Karpas-422 (cell line): ENCODE results near the gene MACROH2A1. TPM values are rescaled to one million over a fixed set of nuclear protein-coding genes. Genes with fewer than 3 reads are reported as not detected.

Experiments used
- DNase-seq: peaks from one replicate; pipeline ENCODE4 v3.0.0-alpha.2; 2015
- H2AFZ ChIP-seq: fragments of 200-600 bp; sonication (generic); 2 replicates; pipeline ENCODE4 v1.6.1; 2014; ENCODE audit warnings: antibody characterized with exemption, low read length, mixed read lengths
- H3K27ac ChIP-seq: fragments of 200-600 bp; sonication (generic); 2 replicates; pipeline ENCODE4 v1.5.1; 2014; ENCODE audit warnings: mild to moderate bottlenecking, low read length, moderate library complexity
- H3K27me3 ChIP-seq: fragments of 200-600 bp; sonication (generic); 2 replicates; pipeline ENCODE4 v1.6.1; 2014; ENCODE audit warnings: low read length, mixed read lengths
- H3K36me3 ChIP-seq: fragments of 200-600 bp; sonication (generic); 2 replicates; pipeline ENCODE4 v1.6.1; 2014; ENCODE audit warnings: low read length, mixed read lengths; ENCODE audit not compliant: insufficient read depth
- H3K4me1 ChIP-seq: fragments of 200-600 bp; sonication (generic); 2 replicates; pipeline ENCODE4 v1.6.1; 2014; ENCODE audit warnings: mild to moderate bottlenecking, low read length, mixed read lengths
- H3K4me2 ChIP-seq: fragments of 200-600 bp; sonication (generic); 2 replicates; pipeline ENCODE4 v1.6.1; 2014; ENCODE audit warnings: low read length, low read depth, mild to moderate bottlenecking; ENCODE audit not compliant: poor library complexity, severe bottlenecking
- H3K4me3 ChIP-seq: fragments of 200-600 bp; sonication (generic); 2 replicates; pipeline ENCODE4 v1.5.1; 2014; ENCODE audit warnings: mild to moderate bottlenecking, antibody characterized with exemption, low read length, mixed read lengths
- H3K79me2 ChIP-seq: fragments of 200-600 bp; sonication (generic); 2 replicates; pipeline ENCODE4 v1.6.1; 2014; ENCODE audit warnings: mild to moderate bottlenecking, low read length, mixed read lengths
- H3K9ac ChIP-seq: fragments of 200-600 bp; sonication (generic); 2 replicates; pipeline ENCODE4 v1.6.0; 2014; ENCODE audit warnings: low read length
- H3K9me2 ChIP-seq: fragments of 200-600 bp; sonication (generic), shearing (Covaris generic); replicated peaks from 2 replicates; pipeline ENCODE4 v1.6.0; 2014; ENCODE audit warnings: mild to moderate bottlenecking, low read length, moderate library complexity; ENCODE audit not compliant: insufficient read depth
- H3K9me3 ChIP-seq: fragments of 300-700, 200-600 bp; sonication (generic); 2 replicates; pipeline ENCODE4 v1.6.1; 2014; ENCODE audit warnings: low read length, mixed read lengths
- H4K20me1 ChIP-seq: fragments of 200-600 bp; sonication (generic); 2 replicates; pipeline ENCODE4 v1.6.1; 2014; ENCODE audit warnings: mild to moderate bottlenecking, antibody characterized with exemption, low read length, low read depth; ENCODE audit not compliant: insufficient read depth
- total RNA-seq: library from RNA; depleted of rRNA; stranded (reverse); fragments of >200 nt; shearing (Covaris generic); gene quantifications from 2 replicates; pipeline ENCODE4 v1.2.3, GENCODE V29; 2014; ENCODE audit warnings: low replicate concordance

MACROH2A1 gene
- total RNA-seq, 1 experiment from 2014 or later = 160 TPM

DNA sequence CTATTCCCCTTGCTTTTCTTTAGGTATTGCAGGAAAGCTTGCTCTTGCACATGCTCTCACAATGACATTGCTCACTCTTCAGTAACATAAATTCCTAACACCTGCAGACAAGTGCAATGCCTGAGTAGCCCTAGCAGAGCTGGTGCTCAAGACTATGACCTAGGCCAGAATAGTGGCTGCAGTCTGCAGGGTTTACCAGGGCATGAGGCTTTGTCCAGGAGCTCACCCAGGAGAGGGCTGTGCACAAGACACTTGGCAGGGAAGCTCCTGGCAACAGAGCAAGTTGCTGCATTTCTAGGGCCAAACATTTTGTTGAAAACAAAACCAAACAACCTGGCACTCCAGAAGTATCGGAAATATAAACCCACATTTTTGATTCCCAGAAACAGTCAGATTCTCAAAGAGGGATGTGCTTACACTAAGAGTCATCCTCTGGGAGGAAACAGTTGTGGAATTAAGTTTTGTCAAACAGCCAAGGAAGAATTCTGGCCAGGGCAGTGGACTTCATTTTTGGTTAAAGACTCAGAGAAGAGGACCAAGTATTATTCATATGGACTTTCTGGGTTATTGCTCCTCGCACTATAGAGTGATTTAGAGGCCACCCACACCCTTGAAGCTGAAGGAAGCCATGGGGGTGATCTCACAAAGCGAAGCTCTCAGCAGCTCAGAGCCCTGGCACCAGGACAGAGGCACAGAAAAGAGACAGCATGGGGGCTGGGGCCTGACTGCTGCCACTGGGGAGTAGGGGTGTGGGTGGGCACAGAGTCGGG, 44.9 kb downstream of the MACROH2A1 start:
- H3K9me3 ChIP-seq = no peaks in the 10 kb centered on the region
- H3K9ac ChIP-seq = no peak overlapping the region
- H3K4me1 ChIP-seq = no peaks in the 10 kb centered on the region; the same call in 1 of the 2 replicates
- no peak overlapping the region for H3K27ac ChIP-seq
- no peak overlapping the region for H2AFZ ChIP-seq
- H3K79me2 ChIP-seq = peaks cover 7% of the 10 kb centered on the region; the same call in 1 of the 2 replicates
- no peak overlapping the region for H3K4me3 ChIP-seq
- no peaks in the 10 kb centered on the region for H4K20me1 ChIP-seq
- H3K4me2 ChIP-seq = no peak overlapping the region
- H3K27me3 ChIP-seq = no peaks in the 10 kb centered on the region
- DNase-seq = no peak
- peaks cover 25% of the 10 kb centered on the region; the same call in 1 of the 2 replicates for H3K36me3 ChIP-seq
- H3K9me2 ChIP-seq = no peaks in the 10 kb centered on the region

DNA sequence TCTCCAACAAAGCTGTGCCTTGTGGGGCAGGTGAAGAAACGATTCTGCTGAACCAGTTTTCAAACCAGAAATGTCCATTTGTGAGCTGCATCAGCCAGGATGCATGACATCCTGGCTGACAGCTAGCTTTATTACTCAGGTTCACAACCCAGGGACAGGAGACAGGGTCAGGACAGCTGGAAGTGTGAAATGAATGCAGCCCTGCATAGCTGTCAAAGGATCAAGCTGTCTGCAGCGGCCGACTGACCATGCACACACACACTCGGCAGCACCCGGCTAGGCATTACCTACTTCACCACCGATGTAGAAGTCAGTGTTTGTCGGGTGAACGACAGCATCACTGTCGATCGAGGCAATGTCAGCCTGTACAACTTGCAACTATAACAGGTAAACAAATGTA, 48.5 kb downstream of the MACROH2A1 start:
- Histone ChIP-seq H3K36me3 (peaks cover 22% of the 10 kb centered on the region), H3K9ac (no peak overlapping the region), H3K79me2 (peaks cover 18% of the 10 kb centered on the region), H3K27me3 (no peaks in the 10 kb centered on the region), H3K4me2 (no peak overlapping the region), H4K20me1 (no peaks in the 10 kb centered on the region), H2AFZ (no peak overlapping the region), H3K9me3 (no peaks in the 10 kb centered on the region), H3K9me2 (no peaks in the 10 kb centered on the region), H3K27ac (no peak overlapping the region), H3K4me1 (peaks cover 34% of the 10 kb centered on the region), H3K4me3 (no peak overlapping the region)
- DNase-seq = no peak

DNA sequence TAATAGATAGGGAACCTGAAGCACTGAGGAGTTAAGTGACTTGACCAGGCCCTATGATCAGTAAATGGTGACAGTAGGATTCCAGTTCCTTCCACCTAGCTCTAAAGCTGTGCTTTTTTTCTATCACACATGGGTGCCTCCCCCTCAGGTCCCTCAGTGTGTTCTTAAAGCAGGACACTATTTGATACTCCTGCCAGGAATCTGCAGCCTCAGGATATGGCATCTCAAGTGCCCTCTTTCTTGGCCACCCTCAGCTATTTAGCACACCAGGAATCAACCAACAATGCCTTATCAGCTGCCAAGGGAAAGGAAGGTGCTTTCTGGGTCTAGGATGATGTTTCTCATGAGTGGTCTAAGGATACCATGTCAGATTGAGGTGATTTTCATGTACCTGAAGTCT, 49.1 kb downstream of the MACROH2A1 start:
- H3K79me2 ChIP-seq = peaks cover 18% of the 10 kb centered on the region
- H3K4me2 ChIP-seq = no peak overlapping the region
- H3K9me3 ChIP-seq = no peaks in the 10 kb centered on the region
- no peaks in the 10 kb centered on the region for H3K9me2 ChIP-seq
- DNase-seq = no peak
- no peak overlapping the region for H2AFZ ChIP-seq
- no peak overlapping the region for H3K4me3 ChIP-seq
- H3K27me3 ChIP-seq = no peaks in the 10 kb centered on the region
- H3K36me3 ChIP-seq = peaks cover 26% of the 10 kb centered on the region
- H3K27ac ChIP-seq = no peak overlapping the region
- H3K9ac ChIP-seq = no peak overlapping the region
- H3K4me1 ChIP-seq = peaks cover 34% of the 10 kb centered on the region
- no peaks in the 10 kb centered on the region for H4K20me1 ChIP-seq

DNA sequence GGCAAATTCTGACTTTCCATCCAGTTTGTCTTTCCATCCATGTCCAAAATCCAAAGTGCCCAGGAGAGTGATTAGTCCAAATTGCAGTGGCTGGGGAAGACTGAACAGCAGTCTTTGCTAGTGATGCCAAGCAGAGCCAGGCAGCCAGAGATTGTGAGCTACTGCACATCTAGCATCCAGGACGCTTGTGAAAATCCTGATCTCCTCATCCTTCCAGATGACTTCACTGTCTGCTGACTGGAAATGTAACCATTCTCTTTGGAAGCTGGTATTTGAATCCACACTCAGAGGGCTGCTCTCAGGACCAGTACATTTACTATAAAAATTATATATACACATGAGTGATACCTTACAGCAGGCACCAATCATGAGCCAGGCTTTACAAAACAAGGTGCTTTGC, 49.6 kb downstream of the MACROH2A1 start:
- H3K79me2 ChIP-seq = peaks cover 18% of the 10 kb centered on the region

DNA sequence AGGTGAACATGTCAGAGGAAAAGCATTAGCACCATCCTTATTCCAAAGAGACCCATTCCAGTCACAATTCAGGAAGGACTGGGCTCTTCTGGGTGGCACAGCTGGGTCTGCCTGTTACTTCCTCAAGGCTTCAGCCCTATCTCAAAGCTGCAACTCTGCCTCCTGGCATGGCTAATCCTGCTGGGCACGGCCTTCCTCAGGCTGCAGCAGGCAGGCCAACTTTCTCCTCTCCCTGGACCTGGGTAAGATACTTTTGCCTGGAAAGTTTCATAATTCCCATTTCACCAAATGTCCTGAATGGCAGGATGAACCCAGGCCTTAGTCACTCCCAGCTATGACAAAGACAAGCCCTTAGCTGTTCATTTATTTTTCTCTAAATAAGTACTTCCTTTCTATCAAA, 50.1 kb downstream of the MACROH2A1 start:
- Histone ChIP-seq H4K20me1 (no peaks in the 10 kb centered on the region), H3K4me2 (no peak overlapping the region), H3K9me3 (no peaks in the 10 kb centered on the region), H3K27me3 (no peaks in the 10 kb centered on the region), H3K4me1 (peaks cover 34% of the 10 kb centered on the region), H3K9me2 (no peaks in the 10 kb centered on the region), H3K27ac (no peak overlapping the region), H3K36me3 (peaks cover 26% of the 10 kb centered on the region), H2AFZ (no peak overlapping the region), H3K79me2 (peaks cover 18% of the 10 kb centered on the region), H3K4me3 (no peak overlapping the region), H3K9ac (no peak overlapping the region)
- DNase-seq = no peak

More for the DNA sequence above, 49.6 kb downstream of the MACROH2A1 start:
- no peak overlapping the region for H3K9ac ChIP-seq
- peaks cover 34% of the 10 kb centered on the region for H3K4me1 ChIP-seq
- H3K4me2 ChIP-seq = no peak overlapping the region
- H3K9me2 ChIP-seq = no peaks in the 10 kb centered on the region
- no peaks in the 10 kb centered on the region for H4K20me1 ChIP-seq
- peaks cover 26% of the 10 kb centered on the region for H3K36me3 ChIP-seq
- H3K27me3 ChIP-seq = no peaks in the 10 kb centered on the region
- no peak overlapping the region for H2AFZ ChIP-seq
- no peaks in the 10 kb centered on the region for H3K9me3 ChIP-seq
- no peak for DNase-seq
- H3K4me3 ChIP-seq = no peak overlapping the region
- H3K27ac ChIP-seq = no peak overlapping the region

DNA sequence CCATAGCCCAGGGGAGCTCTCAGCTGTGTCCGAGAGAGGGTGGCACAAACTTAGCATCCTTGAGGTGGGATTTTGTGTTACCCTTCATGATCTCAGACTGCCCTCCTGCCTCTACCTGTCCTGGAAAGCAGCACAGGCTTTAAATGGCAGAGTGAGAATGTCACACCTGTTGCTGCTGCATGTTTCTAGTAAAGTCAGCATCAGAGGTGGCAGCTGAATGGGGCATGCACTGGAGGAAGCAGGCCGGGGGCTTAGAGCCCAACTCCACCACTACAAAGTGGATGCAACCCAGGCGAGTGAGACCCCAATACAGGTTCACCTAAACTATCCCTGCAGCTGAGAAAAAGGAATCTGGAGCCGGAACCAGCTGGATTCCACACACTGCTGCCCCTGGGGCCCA, 51.6 kb downstream of the MACROH2A1 start:
- H3K27me3 ChIP-seq = no peaks in the 10 kb centered on the region
- H3K4me1 ChIP-seq = peaks cover 34% of the 10 kb centered on the region
- no peaks in the 10 kb centered on the region for H3K9me2 ChIP-seq
- H3K27ac ChIP-seq = no peak overlapping the region
- H3K79me2 ChIP-seq = peaks cover 16% of the 10 kb centered on the region
- H4K20me1 ChIP-seq = no peaks in the 10 kb centered on the region
- no peak overlapping the region for H2AFZ ChIP-seq
- DNase-seq = no peak
- H3K4me2 ChIP-seq = no peak overlapping the region
- H3K9me3 ChIP-seq = no peaks in the 10 kb centered on the region
- peaks cover 32% of the 10 kb centered on the region for H3K36me3 ChIP-seq
- H3K9ac ChIP-seq = no peak overlapping the region
- H3K4me3 ChIP-seq = no peak overlapping the region

DNA sequence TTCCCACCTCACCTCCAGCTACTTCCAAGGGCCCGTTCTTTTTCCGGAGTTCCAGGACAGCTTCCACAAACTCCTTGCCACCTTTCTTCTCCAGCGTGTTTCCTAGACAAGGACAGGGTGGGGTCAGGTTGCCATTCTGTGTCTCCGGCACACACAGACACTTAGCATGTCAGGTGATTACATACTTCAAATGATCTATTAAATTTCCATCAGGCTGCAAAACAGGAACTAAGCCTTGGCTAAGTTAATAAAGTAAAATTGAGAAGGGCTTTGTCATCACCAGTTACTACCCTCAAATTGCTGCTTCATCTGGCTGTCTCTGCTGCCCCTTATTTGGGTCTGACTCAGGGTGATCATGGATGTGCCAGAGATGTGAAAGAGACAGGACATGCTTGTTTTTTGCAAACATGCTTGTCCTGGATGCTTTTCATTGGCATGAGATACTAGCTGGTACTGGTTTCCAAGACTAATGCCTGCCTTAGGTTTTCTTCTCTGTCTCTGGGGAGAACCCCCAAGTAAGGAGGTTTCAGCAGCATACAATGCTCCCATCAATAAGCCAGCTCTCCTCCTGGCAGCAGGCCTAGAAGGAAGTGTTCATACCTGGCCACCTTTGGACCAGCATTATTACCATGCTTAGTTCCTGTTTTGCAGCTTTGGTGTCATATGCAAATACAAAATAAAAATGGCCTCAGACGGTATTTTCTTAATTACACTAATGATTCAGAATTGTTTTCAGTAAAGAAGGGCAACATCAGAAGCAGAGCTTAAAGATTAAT, 52.9 kb downstream of the MACROH2A1 start:
- peaks cover 34% of the 10 kb centered on the region for H3K4me1 ChIP-seq
- H3K9me3 ChIP-seq = no peaks in the 10 kb centered on the region
- peaks cover 12% of the 10 kb centered on the region for H3K79me2 ChIP-seq
- H4K20me1 ChIP-seq = no peaks in the 10 kb centered on the region
- no peaks in the 10 kb centered on the region for H3K27me3 ChIP-seq
- no peak overlapping the region for H2AFZ ChIP-seq
- no peaks in the 10 kb centered on the region for H3K9me2 ChIP-seq
- H3K4me2 ChIP-seq = no peak overlapping the region
- peak; percentile 50 for DNase-seq
- H3K36me3 ChIP-seq = peaks cover 28% of the 10 kb centered on the region
- H3K4me3 ChIP-seq = no peak overlapping the region
- no peak overlapping the region for H3K9ac ChIP-seq
- peak overlapping the region; percentile 47 for H3K27ac ChIP-seq

DNA sequence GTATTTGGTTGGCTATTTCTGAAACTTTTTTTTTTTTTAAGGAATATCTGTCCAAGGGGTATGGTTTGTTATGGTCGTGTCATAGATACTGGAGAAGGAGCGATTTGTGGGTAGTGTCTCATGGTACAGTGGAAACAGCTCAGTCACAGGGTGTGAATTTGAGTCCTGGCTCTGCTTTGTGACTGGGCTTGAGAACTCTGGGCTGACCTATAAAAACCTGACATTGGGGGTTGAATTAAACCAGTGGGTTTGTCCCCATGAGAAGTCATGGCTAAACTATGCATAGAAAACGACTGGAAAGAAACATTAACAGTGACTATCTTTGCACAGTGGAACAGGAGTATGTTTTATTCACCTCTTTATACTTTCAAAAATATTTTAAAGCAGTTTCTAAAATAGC, 54.7 kb downstream of the MACROH2A1 start:
- no peaks in the 10 kb centered on the region for H4K20me1 ChIP-seq
- no peak overlapping the region for H3K4me2 ChIP-seq
- peaks cover 12% of the 10 kb centered on the region for H3K79me2 ChIP-seq
- peaks cover 24% of the 10 kb centered on the region for H3K36me3 ChIP-seq
- H3K27me3 ChIP-seq = no peaks in the 10 kb centered on the region
- DNase-seq = no peak
- H3K9ac ChIP-seq = no peak overlapping the region
- H2AFZ ChIP-seq = no peak overlapping the region
- peaks cover 34% of the 10 kb centered on the region for H3K4me1 ChIP-seq
- no peaks in the 10 kb centered on the region for H3K9me3 ChIP-seq
- H3K4me3 ChIP-seq = no peak overlapping the region
- no peak overlapping the region for H3K27ac ChIP-seq
- H3K9me2 ChIP-seq = no peaks in the 10 kb centered on the region
